Esophagus muscularis mucosa (tissue), 3 donors: ENCODE data around the gene PLEKHM1.

Source experiments
- POLR2A ChIP-seq: fragments of 450-650 bp; IDR thresholded peaks from one replicate; pipeline ENCODE4 v1.6.1; 2017; ENCODE audit warnings: antibody characterized with exemption, moderate library complexity, mild to moderate bottlenecking, low read depth
- TF ChIP-seq, protein P1 (sequence below), 3 experiments: fragments of 200-600 bp in 2 of 3; fragments of 450-650 bp in 1 of 3; sonication (generic) in 2 of 3; IDR thresholded peaks; one replicate each; pipeline ENCODE4 v1.5.1; 2017 to 2019; ENCODE audit warnings: antibody characterized with exemption in 3 of 3, mild to moderate bottlenecking in 2 of 3, moderate library complexity in 1 of 3

- TF ChIP-seq, protein P1, sequence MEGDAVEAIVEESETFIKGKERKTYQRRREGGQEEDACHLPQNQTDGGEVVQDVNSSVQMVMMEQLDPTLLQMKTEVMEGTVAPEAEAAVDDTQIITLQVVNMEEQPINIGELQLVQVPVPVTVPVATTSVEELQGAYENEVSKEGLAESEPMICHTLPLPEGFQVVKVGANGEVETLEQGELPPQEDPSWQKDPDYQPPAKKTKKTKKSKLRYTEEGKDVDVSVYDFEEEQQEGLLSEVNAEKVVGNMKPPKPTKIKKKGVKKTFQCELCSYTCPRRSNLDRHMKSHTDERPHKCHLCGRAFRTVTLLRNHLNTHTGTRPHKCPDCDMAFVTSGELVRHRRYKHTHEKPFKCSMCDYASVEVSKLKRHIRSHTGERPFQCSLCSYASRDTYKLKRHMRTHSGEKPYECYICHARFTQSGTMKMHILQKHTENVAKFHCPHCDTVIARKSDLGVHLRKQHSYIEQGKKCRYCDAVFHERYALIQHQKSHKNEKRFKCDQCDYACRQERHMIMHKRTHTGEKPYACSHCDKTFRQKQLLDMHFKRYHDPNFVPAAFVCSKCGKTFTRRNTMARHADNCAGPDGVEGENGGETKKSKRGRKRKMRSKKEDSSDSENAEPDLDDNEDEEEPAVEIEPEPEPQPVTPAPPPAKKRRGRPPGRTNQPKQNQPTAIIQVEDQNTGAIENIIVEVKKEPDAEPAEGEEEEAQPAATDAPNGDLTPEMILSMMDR (IDR thresholded peaks at IDR 0.05), result no peak
- no peak for TF ChIP-seq POLR2A
Observed at GRCh38 chr17:45429339-45430005, 61.0 kb downstream of the PLEKHM1 start.
